HCEC 1CT (cell line): ENCODE results near the gene CDC42BPB.
"Not testable (repeated sequence)": the region's sequence is repeated elsewhere in the genome, so short reads cannot be mapped to it uniquely, and the experiment has no call there.

Source experiments
- DNase-seq: peaks from one replicate; pipeline ENCODE4 v3.0.0-alpha.2; 2017

The CDC42BPB gene

DNA sequence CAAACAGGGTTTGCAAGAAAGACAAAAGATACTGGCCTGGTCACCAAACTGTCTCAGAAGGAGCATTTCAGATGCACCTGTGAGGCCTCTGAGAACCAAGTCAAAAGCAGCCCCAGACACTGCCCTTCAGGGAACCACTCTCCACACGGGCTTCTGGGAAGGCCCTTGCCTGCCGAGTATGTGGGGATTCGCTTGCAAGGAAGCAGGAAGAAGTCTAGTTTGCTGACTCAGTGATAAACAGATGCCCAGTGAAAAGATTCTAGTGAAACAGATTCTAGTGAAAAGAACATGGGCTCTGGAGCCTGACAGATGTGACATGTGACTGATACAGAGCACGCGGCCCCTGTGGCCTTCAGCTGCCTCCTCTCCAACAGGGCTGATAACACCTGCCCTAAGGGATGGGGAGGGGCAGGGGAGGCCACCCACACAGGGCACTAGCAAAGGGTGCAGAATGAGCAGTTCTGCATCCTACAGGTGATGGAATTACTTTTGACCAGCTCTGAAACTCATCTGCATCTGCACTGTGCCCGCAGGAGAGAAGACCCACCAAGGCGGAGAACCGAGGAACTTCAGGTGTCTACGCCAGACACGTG is 115.8 kb downstream of the CDC42BPB start:
- no peak for DNase-seq

DNA sequence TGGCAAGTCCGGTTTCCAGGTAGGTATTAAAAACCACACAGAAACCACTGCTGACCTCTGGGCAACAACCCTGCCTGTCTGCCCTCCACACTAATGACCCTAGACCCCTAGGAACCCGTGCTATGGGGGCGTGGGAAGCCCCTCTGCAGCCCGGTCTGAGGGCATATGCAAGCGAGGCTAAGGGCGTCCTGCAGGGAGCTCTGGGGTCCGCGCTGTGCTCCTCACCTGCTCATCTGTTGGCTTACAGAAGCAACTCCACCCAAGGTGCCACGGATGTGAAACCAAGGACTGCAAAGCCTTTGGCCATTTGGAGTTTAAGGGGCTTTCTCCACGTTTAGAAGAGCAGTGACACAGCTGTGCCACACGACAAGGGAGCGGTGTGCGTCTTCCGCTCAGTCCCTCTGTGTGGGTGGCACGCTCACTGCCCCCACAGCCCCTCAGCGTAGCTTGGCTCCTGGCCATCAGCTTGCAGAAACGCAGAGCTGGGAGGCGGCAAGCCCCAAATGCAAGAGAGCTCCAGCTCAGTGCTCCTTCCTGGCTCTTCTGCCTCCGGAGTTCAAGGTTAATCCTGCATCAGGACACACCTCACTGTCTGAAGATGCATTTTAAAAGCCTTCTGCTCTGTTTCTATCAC is 116.5 kb downstream of the CDC42BPB start:
- DNase-seq: no peak

DNA sequence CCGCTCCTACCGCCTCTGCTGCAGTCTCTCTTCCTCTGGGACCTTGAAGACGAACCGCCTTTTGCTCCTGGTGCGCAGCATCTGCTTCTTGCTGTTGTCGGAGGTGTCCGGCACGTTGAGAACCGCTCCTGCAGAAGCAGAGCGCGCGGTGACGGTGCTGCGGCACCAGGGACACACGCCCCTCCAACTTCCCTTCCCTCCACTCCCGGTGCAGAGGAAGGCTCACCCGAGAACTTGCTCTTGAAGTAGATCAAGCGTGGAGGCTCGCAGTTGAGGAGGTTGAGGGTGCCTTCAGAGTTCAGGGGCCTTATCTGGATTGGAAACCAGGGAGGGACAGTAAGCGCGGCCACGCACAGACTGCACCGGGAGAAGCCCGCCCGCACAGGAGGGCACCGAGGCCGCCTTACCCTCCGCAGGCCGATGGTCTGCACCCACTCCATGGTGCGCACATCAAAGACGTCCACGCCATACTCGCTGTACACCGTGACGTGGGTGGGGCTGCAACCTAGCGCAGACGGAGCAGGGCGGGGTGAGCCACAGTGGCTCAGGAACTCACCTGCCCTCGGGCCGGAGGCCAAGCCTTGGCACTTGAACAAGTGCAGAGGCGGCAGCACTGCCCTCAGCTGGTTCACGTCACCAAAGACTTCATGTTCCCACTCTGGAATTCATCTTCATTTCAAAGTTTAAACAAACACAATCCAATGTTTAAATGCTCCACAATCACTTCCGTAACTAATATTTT is 117.4 kb downstream of the CDC42BPB start:
- DNase-seq: no peak

DNA sequence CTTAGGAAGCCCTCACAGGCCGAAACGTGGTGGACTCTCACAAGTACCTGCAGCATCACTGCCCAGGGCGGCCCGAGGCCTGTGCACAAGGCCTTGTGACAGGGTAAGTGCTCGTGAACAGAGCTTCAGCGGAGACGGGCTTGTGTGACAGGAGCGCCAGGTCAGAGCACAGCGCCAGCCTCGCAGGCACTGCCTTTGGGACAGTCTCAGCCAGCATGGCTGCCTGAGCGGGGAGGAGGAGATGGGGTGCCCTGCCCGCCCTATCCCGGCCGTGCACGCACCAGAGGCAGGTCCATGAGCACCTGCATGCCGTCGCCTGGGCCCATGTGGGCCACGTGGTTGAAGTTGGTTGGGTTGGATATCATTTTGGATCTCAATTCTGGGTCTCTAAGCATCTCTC is 118.0 kb downstream of the CDC42BPB start:
- no peak for DNase-seq

DNA sequence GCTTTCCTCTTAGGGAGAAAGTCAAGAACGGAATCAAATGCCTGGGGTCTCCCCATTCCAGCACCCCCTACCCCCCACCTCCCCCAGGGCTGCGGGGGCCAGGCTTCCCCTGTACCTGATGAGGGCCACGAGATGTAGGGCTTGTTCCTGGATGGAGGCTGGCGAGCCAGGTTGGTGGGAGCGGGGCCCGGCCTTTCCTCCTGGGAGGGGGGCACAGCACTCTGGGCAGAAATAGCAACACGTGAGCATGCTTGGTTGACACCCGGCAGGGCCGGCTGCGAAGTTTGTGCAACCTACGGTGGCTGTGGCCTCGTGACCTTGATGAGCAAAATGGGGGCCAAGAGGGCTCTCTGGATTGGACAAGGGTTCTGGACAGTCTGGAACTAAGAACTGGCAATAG is 119.2 kb downstream of the CDC42BPB start:
- DNase-seq: no peak

DNA sequence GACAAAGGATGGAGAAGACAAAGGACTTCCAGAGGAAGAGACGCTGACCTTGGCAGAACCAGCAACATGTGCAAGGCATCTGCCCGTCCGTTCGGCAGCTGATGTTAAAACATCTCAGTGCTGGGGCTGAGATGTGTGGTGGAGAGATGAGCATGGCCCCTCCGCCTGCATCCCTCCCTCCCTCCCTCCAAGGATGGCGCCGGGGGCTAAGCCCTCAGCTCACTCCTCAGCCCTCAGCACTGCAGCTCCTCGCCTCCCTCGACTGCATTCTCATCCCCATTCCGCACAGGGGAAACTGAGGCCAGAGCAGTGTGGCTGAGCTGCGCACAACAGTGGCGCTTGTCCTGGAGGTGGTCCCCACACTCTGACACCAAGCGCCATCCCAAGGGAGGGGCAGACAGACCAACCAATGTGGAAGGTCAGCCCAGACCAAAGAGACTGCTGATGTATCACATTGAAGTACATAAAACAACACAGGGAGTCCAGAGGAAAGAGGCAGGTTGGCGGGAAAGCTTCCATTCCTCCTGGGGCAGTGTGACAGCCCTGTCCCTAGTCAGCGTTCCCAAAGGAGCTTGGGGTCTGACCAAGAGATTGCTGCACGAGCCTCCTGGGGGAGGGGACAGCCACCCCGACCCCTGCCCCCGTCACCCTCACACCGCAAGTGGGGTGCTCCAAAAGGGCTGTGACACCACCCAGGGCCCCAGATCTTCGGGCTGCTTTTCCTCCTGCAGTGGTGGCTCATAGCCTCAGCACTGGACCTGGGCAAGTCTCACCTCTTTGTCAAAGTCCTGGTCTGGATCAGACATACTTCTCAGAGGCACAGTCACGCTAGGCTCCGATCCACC is 119.8 kb downstream of the CDC42BPB start:
- DNase-seq: no peak

DNA sequence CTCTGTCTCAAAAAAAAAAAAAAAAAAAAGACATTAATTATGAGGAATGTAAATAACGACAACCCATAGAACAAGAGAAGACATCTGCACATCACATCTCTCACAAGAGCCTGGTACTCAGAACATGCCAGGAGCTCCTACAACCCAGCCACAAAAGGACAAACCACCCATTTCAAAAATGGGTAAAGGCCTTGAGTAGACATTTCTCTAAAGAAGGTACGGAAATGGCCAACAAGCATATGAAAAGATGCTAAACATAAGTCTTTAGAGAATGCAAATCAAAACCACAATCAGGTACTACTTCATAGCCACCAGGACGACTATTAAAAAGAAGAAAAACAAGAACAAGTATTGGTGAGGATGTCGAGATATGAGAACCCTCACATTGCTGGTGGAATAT is 121.6 kb downstream of the CDC42BPB start:
- no peak for DNase-seq

DNA sequence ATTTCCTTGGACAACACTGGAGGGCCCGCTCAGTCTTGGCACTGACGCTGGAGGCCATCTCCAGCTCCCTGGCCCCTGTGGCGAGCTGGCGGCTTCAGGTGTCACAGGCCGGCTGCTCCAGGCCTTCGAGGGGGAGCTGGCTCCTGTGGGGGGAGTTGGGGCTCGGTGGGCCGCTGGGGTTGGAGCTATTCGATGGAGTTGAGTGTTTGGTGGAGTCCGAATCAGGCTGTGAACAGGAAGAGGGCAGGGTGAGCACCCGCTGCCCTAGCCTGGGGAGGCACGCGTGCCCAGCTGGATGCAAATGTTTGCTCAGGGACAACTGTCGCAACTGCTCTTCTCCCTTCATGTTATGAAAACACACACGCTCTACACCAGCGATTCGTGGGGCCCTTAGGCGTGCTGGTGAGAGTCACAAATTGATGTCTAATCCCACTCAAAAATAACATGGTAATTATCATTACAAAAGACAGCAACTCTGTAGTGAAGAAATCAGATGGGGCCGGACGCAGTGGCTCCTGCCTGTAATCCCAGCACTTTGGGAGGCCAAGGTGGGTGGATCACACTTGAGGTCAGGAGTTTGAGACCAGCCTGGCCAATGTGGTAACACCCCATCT is 123.6 kb downstream of the CDC42BPB start:
- no peak for DNase-seq

DNA sequence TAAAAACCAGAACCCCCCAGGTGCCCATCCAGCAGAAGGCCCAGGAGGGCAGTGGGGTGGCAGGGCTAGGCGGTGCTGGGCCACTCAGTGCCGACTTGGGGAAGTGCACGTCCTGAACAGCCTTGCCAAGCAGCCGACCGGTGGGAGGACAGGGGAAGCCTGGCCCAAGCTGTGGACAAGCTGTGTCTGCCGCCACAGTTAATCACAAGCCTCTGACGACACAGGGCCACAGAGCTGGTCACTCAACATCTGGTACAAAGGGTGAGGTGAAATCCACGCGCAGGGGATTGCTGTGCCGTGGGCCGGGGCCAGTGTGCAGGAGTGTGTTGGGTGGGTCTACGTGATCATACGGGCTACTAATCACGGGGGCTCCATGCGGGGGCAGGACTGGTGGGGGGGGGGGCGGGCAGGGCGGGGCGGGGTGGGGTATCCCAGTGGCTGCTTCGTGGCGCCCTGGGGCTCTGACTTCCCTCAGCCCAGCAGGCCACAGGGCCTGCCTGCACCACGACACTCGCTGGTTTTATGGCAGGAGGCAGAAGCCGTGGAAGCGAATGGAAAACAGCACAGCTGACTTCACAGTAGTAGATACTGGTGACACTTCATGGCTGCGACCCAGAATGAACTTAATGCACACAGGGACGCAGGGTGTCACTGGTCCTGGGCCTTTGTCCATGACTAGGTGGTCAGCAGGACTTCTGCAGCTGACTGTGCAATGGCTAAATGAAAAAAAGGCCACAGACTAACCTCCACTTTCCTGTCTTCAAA is 124.7 kb downstream of the CDC42BPB start:
- DNase-seq: no peak

DNA sequence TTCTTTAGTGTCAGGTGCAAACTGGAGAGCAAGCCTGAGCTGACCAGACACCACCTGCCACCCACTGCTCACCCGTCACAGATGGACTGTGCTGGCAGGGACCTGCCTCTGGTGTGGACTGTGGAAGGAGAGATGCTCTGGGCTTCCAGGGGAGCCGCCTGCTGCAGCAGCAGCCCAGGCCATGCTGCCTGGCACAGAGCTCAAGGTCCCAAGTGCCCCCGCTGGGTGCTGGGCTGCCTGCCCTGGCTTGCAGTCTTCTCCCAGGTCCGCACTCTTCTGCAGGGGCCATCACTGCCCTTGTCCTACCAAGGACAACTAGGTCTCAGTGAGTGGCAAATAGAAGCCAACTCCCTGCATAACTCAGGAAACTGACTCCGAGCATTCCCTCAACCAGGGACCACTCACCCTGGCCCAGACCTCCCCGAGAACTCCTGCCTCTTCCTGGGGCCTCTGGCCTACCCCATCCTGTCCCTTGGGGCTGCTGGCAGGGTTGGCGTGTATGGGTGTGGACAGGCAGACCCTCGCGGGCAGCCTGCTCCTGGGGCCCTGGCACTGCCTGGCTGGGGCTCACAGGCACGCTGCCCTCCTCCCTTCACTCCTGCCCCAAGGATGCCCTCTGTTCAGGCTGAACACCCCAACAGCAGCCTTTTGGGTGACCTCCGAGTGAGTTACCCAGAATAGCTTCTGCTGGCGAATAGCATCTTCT is 125.6 kb downstream of the CDC42BPB start:
- DNase-seq: no peak

DNA sequence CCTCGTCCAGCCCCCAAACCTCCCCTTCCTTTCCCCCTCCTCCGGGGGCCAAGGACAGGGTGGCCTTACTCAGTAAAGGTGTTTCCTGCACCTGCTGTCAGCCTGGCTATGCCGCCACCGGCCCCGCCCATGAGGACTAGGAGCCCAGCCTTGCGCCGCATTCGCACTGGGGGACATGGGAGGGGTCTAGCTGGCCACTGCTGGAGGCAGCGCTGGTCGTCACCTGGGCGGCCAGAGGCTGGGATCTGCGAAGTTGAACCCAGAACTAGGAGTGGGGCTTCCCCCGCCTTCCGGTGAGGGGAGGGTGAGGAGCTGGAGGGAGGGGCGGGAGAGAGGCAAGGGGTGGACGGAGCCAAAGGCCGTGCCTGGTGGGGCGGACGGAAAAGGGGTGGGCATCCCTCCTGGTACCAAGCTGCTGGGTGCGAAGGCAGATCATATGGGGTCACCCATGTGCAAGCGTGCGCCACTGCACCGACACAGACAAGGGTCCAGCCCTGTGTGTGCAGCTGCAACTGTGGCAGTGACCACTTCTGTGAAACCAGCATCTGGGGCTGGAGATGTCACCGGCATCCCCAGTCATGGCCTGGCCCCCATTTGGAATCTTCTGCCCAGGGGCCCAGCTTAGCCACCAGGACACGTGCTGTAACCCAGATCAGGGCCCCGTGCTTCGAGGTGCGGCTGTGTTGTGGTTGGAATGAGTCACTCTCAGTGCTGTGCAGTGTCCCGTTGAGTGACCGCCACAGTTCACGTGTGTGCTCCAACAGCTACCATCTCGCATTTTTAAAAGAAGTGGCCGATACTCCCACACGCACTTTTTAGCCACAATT is 126.4 kb downstream of the CDC42BPB start:
- no peak for DNase-seq

DNA sequence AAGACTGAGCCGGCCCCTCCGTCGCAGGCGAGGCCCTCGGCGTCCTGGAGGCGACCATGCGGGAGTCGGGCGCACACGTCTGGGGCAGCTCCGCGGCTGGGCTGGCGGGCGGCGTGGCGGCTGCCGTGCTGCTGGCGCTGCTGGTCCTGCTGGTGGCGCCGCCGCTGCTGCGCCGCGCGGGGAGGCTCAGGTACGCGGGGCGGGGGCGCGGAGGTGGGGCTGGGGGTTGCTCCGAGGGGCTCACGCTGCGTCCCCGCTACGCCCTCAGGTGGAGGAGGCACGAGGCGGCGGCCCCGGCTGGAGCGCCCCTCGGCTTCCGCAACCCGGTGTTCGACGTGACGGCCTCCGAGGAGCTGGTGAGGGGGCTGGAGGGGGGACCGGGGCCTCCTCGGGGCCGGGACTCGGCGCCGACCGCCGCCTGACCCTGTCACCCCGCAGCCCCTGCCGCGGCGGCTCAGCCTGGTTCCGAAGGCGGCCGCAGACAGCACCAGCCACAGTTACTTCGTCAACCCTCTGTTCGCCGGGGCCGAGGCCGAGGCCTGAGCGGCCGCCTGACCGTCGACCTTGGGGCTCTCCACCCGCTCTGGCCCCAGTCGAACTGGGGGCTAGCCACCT is 127.1 kb downstream of the CDC42BPB start:
- DNase-seq: no peak

DNA sequence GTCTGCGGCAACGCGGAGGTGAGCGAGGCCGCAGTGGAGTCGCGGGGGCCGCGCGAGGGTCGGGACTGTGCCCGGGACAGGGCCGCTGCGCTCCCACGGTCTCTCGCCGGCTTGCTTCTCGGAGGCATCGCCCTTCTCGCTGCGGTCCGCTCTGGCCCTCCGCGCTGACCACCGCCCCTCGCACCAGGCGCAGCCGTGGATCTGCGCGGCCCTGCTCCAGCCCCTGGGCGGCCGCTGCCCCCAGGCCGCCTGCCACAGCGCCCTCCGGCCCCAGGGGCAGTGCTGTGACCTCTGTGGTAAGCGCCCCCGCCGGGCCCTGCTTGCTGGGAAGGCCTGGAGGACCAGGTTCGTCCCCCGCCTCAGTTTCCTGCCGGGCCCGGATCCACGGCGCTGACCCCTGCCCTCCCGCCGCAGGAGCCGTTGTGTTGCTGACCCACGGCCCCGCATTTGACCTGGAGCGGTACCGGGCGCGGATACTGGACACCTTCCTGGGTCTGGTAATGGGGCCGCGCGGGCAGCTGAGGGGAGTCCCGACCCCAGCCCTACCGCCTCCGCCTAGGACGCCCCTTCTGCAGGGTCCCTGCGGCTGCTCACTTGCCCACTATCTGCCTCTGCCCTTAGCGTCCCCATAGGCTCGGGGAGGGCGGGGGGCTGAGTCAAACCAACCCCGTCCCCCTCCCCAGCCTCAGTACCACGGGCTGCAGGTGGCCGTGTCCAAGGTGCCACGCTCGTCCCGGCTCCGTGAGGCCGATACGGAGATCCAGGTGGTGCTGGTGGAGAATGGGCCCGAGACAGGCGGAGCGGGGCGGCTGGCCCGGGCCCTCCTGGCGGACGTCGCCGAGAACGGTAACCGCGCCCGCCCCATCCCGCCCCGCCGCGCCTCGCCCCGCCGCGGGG is 127.9 kb downstream of the CDC42BPB start:
- no peak for DNase-seq

DNA sequence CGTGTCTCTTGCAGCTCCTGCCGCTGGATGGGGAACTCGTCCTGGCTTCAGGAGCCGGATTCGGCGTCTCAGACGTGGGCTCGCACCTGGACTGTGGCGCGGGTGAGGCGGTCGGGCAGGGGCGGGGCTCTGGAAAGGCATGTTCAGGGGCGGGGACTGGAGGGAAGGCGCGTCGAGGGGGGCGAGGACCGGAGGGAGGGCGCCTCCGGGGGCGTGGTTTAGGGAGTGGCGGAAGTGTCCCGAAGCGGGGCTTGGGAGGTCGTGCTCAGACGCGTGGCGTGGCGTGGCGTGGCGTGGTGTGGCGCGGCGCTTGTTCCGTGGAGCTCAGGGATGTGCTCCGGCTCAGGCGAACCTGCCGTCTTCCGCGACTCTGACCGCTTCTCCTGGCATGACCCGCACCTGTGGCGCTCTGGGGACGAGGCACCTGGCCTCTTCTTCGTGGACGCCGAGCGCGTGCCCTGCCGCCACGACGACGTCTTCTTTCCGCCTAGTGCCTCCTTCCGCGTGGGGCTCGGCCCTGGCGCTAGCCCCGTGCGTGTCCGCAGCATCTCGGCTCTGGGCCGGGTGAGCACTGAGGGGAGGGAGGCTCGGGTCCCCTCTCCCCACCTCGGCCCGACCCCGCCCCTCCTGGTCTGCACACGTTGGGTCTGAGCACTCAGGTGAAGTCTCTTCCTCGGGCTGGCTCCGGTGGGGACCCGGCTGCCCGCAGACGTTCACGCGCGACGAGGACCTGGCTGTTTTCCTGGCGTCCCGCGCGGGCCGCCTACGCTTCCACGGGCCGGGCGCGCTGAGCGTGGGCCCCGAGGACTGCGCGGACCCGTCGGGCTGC is 128.7 kb downstream of the CDC42BPB start:
- DNase-seq: no peak

DNA sequence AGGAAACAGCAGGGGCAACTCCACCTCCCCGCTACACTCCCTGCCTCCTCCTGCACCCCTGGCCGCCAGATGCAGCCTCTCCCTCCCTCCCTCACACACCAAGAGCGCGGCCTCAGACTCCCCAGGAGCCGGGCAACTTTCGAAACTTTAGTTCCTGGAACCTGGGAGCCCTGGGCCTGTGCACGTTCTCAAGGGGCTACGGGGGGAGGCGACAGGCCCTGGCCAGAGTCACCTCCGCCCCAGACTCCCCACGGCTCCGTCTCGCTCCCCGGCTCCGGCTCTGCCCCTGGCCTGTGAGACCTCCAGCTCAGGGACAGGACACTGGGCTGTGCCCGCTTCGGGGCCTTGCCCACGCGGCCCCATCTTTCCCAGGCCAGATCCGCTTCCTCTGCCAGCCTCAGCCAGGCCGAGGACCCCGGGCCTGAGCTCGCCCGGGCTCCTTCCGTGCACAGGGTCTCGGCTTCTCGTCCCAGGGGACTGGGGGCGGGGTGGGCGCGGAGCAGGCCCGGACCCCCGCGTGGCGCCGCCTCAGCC is 129.4 kb downstream of the CDC42BPB start:
- DNase-seq: no peak

DNA sequence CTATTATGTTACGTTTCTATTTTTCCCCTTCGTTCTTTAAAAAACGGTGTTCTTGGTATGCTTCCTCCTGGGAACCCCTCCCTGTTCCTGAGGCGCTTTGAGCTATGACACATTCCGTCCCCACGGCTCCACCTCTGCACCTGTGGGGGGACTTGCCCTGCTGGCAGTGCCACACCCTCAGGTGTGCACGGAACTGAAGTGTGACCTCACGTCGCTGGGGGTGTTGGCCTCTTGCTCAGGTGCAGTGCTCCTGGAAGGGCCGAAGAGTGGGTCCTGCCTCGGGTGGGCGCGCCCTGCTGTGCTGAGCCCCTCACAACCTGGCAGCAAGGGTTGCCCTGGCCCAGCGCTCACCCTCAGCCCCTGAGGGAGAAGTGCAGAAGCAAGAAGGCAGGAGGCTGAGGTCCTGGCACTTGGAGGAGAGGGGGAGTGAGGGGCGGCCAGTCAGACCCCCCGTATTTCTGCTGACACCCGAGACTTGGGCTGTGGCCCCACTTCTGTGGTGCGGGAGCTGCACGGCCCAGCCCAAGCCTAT is 129.9 kb downstream of the CDC42BPB start:
- no peak for DNase-seq

DNA sequence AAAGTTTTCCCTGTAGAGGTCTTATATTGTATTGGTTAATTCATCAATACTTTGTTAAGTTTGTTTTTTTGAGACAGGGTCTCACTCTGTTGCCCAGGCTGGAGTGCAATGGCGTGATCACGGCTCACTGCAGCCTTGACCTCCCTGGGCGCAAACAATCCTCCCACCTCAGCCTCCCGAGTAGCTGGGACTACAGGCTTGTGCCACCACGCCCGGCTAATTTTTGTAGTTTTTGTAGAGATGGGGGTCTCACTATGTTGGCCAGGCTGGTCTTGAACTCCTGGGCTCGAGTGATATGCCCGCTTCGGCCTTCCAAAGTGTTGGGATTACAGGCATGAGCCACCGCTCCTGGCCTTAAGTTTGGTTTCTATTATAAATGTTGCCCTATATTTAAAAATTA is 130.5 kb downstream of the CDC42BPB start:
- DNase-seq: not testable (repeated sequence)

DNA sequence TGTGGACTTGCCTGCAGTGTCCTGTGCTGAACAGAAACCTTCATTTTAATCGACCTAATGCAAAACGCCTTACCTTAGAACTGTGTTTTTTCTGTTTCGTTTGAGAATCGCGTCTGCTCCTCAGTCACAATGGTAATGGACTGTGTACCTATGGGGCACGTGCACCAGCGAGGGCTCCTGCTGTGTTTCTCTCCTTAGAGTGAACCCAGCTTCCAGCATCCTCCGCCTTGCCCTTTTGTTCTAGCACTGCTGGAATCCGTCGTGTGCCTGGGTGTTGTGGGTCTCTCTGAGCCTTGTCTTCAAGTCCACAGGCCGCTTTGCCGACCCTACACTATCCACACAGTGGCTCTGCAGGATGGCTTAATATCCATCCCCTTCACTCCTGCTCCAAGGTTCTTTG is 131.2 kb downstream of the CDC42BPB start:
- DNase-seq: no peak
